AG10803 (cell line): ENCODE data around the gene DET1.
"Not testable (repeated sequence)": the region's sequence is repeated elsewhere in the genome, so short reads cannot be mapped to it uniquely, and the experiment has no call there.

Source experiments
- DNase-seq: peaks from one replicate; pipeline ENCODE4 v3.0.0; 2010; ENCODE audit warnings: low read depth
- H3K4me3 ChIP-seq: 2 replicates; pipeline ENCODE4 v1.5.1; 2011; ENCODE audit warnings: mild to moderate bottlenecking, low read length, control low read depth
- CTCF ChIP-seq: conservative IDR thresholded peaks from 2 replicates; pipeline ENCODE4 v1.5.1; 2011; ENCODE audit warnings: mild to moderate bottlenecking, low read length, control low read depth, inconsistent platforms

Gene DET1

GRCh38 chr15:88543065-88543776 is 3.3 kb downstream of the DET1 start:
- no peak for DNase-seq
- no peak overlapping the region for H3K4me3 ChIP-seq
- no peak for TF ChIP-seq CTCF

GRCh38 chr15:88542342-88542733 is 4.1 kb downstream of the DET1 start:
- no peak for TF ChIP-seq CTCF
- H3K4me3 ChIP-seq, result no peak overlapping the region
- DNase-seq, result no peak

- no peak for TF ChIP-seq CTCF
- no peak overlapping the region for H3K4me3 ChIP-seq
- DNase-seq, result no peak
Observed at GRCh38 chr15:88541709-88542341, 4.7 kb downstream of the DET1 start.

- DNase-seq, result not testable (repeated sequence)
Observed at GRCh38 chr15:88541111-88541510, 5.4 kb downstream of the DET1 start.

GRCh38 chr15:88540350-88540749 is 6.1 kb downstream of the DET1 start:
- not testable (repeated sequence) for DNase-seq, H3K4me3 ChIP-seq

More at GRCh38 chr15:88541111-88541510, 5.4 kb downstream of the DET1 start:
- not testable (repeated sequence) for H3K4me3 ChIP-seq

GRCh38 chr15:88539441-88539840 is 7.0 kb downstream of the DET1 start:
- no peak overlapping the region for H3K4me3 ChIP-seq
- DNase-seq, result no peak
- TF ChIP-seq CTCF, result no peak

- TF ChIP-seq CTCF, result no peak
- no peak for DNase-seq
- no peak overlapping the region for H3K4me3 ChIP-seq
Observed at GRCh38 chr15:88538972-88539371, 7.5 kb downstream of the DET1 start.

GRCh38 chr15:88537591-88538317 is 8.7 kb downstream of the DET1 start:
- no peak for DNase-seq
- TF ChIP-seq CTCF, result no peak
- H3K4me3 ChIP-seq, result no peak overlapping the region
